SK-N-MC (cell line): ENCODE results near the gene DDX42.

Experiments used
- EZH2 ChIP-seq: fragments of 200-600 bp; sonication (generic); IDR thresholded peaks from one replicate; pipeline ENCODE4 v1.6.1; 2017; ENCODE audit warnings: antibody characterized with exemption
- FOXP2 ChIP-seq: optimal IDR thresholded peaks from 2 replicates; pipeline ENCODE3; 2011; ENCODE audit warnings: mild to moderate bottlenecking, moderate library complexity; ENCODE audit not compliant: insufficient read depth; ENCODE audit errors: extremely low read length, control extremely low read depth
- POLR2AphosphoS5 ChIP-seq: IDR thresholded peaks from 2 replicates; pipeline ENCODE4 v1.6.1; 2012; ENCODE audit warnings: mild to moderate bottlenecking, low read depth, low read length, borderline replicate concordance

GRCh38 chr17:63754046-63754445, 19.9 kb upstream of the DDX42 start:
- TF ChIP-seq POLR2AphosphoS5 (no peak), EZH2 (no peak), FOXP2 (no peak)
